OCI-LY1 (cell line): ENCODE results near the gene TCEAL4.

Experiments used
- H2AFZ ChIP-seq: fragments of 200-600 bp; sonication (generic), shearing (Covaris generic); 2 replicates; pipeline ENCODE4 v1.6.0; 2014; ENCODE audit warnings: antibody characterized with exemption, mild to moderate bottlenecking, low read length
- H3F3A ChIP-seq: fragments of 200-600 bp; sonication (generic), shearing (Covaris generic); 2 replicates; pipeline ENCODE4 v1.6.0; 2014; ENCODE audit warnings: mild to moderate bottlenecking, antibody characterized with exemption, low read length, moderate library complexity; ENCODE audit not compliant: insufficient read depth
- H3K27ac ChIP-seq: fragments of 200-600 bp; sonication (generic); 2 replicates; pipeline ENCODE4 v1.5.1; 2014; ENCODE audit warnings: low read length, mixed run types, mild to moderate bottlenecking, low read depth; ENCODE audit not compliant: poor library complexity, severe bottlenecking
- H3K27me3 ChIP-seq: fragments of 200-600 bp; sonication (generic); 2 replicates; pipeline ENCODE4 v1.6.0; 2014; ENCODE audit warnings: antibody characterized with exemption, mild to moderate bottlenecking, low read length, moderate library complexity; ENCODE audit not compliant: insufficient read depth
- H3K36me3 ChIP-seq: fragments of 200-600 bp; sonication (generic); 2 replicates; pipeline ENCODE4 v1.6.1; 2014; ENCODE audit warnings: mild to moderate bottlenecking, antibody characterized with exemption, low read length, moderate library complexity, mixed read lengths; ENCODE audit not compliant: insufficient read depth
- H3K4me1 ChIP-seq: fragments of 200-600 bp; sonication (generic); 2 replicates; pipeline ENCODE4 v1.5.1; 2014; ENCODE audit warnings: mild to moderate bottlenecking, low read length, moderate library complexity; ENCODE audit not compliant: insufficient read depth, severe bottlenecking
- H3K4me2 ChIP-seq: fragments of 200-600 bp; sonication (generic), shearing (Covaris generic); 2 replicates; pipeline ENCODE4 v1.6.1; 2014; ENCODE audit warnings: low read length
- H3K4me3 ChIP-seq: fragments of 200-600 bp; sonication (generic); 2 replicates; pipeline ENCODE4 v1.5.1; 2014; ENCODE audit warnings: low read length, low read depth, mild to moderate bottlenecking, mixed read lengths; ENCODE audit not compliant: poor library complexity, severe bottlenecking
- H3K79me2 ChIP-seq: fragments of 200-600 bp; shearing (Covaris generic); 2 replicates; pipeline ENCODE4 v1.6.1; 2016; ENCODE audit warnings: mixed run types, low read length, mixed read lengths; ENCODE audit not compliant: insufficient read depth
- H3K9ac ChIP-seq: fragments of 200-600 bp; sonication (generic), shearing (Covaris generic); 2 replicates; pipeline ENCODE4 v1.6.1; 2014; ENCODE audit warnings: mild to moderate bottlenecking, low read length, mixed read lengths
- H3K9me2 ChIP-seq: fragments of 200-600 bp; sonication (generic), shearing (Covaris generic); 2 replicates; pipeline ENCODE4 v1.6.1; 2014; ENCODE audit warnings: low read depth, mild to moderate bottlenecking, low read length, mixed read lengths
- H3K9me3 ChIP-seq: fragments of 200-600 bp; shearing (Covaris generic); 2 replicates; pipeline ENCODE4 v1.6.1; 2014; ENCODE audit warnings: low read length, mixed read lengths
- H4K20me1 ChIP-seq: fragments of 200-600 bp; sonication (generic), shearing (Covaris generic); 2 replicates; pipeline ENCODE4 v1.6.0; 2016; ENCODE audit warnings: mild to moderate bottlenecking, low read length; ENCODE audit not compliant: insufficient read depth
- CTCF ChIP-seq: fragments of 200-600 bp; sonication (generic), shearing (Covaris generic); IDR thresholded peaks from 2 replicates; pipeline ENCODE4 v1.5.1; 2017; ENCODE audit warnings: mild to moderate bottlenecking, antibody characterized with exemption, low read length, moderate library complexity, mixed read lengths
- EZH2 ChIP-seq: fragments of 200-600 bp; sonication (generic), shearing (Covaris generic); IDR thresholded peaks from 2 replicates; pipeline ENCODE4 v1.8.0; 2017; ENCODE audit warnings: borderline replicate concordance, mixed run types, mild to moderate bottlenecking, antibody characterized with exemption, low read length, moderate library complexity, mixed read lengths

The TCEAL4 gene

GRCh38 chrX:103585411-103586313 lies at the start of gene TCEAL4:
Gene TCEAL4 (plus strand): TSS chrX:103585515. CDS start chrX:103586676, 1,161 bp downstream.
- TF ChIP-seq CTCF (no peak), EZH2 (no peak)
- Histone ChIP-seq H3K9ac (no peak within 1 kb of the TSS; the same call in 1 of the 2 replicates), H3K27me3 (no peaks in the 10 kb centered on the region), H4K20me1 (no peaks in the 10 kb centered on the region), H3K27ac (no peak within 1 kb of the TSS), H2AFZ (no peak within 1 kb of the TSS), H3K9me2 (no peaks in the 10 kb centered on the region), H3K4me1 (no peaks in the 10 kb centered on the region), H3K4me2 (peak within 1 kb of the TSS; percentile 60), H3K9me3 (no peaks in the 10 kb centered on the region), H3K36me3 (no peaks in the 10 kb centered on the region), H3K4me3 (peak within 1 kb of the TSS; percentile 58), H3F3A (no peaks in the 10 kb centered on the region), H3K79me2 (no peaks in the 10 kb centered on the region)

- no peaks in the 10 kb centered on the region for H3K36me3 ChIP-seq
- no peaks in the 10 kb centered on the region for H4K20me1 ChIP-seq
- H3K27me3 ChIP-seq, result no peaks in the 10 kb centered on the region
- no peak overlapping the region for H3K4me2 ChIP-seq
- TF ChIP-seq EZH2, result no peak
- no peak for TF ChIP-seq CTCF
- H3K4me3 ChIP-seq, result no peak overlapping the region
- no peaks in the 10 kb centered on the region for H3K4me1 ChIP-seq
- H3F3A ChIP-seq, result no peaks in the 10 kb centered on the region
- H3K27ac ChIP-seq, result no peak overlapping the region
- H3K9me3 ChIP-seq, result no peaks in the 10 kb centered on the region
- no peaks in the 10 kb centered on the region for H3K9me2 ChIP-seq
- no peak overlapping the region for H2AFZ ChIP-seq
- no peaks in the 10 kb centered on the region for H3K79me2 ChIP-seq
- no peak overlapping the region for H3K9ac ChIP-seq
These were observed 49.2 kb upstream of the TCEAL4 start for GRCh38 chrX:103536071-103536470.

- H3K4me3 ChIP-seq, result no peak overlapping the region
These were observed 48.6 kb upstream of the TCEAL4 start for GRCh38 chrX:103536732-103537131.

More at GRCh38 chrX:103536732-103537131, 48.6 kb upstream of the TCEAL4 start:
- no peak overlapping the region for H3K9ac ChIP-seq
- no peak overlapping the region for H3K27ac ChIP-seq
- no peaks in the 10 kb centered on the region for H3K9me2 ChIP-seq
- H3K79me2 ChIP-seq, result no peaks in the 10 kb centered on the region
- no peak overlapping the region for H2AFZ ChIP-seq
- no peaks in the 10 kb centered on the region for H3K36me3 ChIP-seq
- no peaks in the 10 kb centered on the region for H3F3A ChIP-seq
- TF ChIP-seq CTCF (no peak), EZH2 (no peak)
- no peaks in the 10 kb centered on the region for H4K20me1 ChIP-seq
- no peaks in the 10 kb centered on the region for H3K9me3 ChIP-seq
- H3K4me1 ChIP-seq, result no peaks in the 10 kb centered on the region
- no peaks in the 10 kb centered on the region for H3K27me3 ChIP-seq
- no peak overlapping the region for H3K4me2 ChIP-seq
